Sigmoid colon (tissue), 7 donors: ENCODE measurements around the gene MGMT. TPM values are rescaled to one million over a fixed set of nuclear protein-coding genes. Genes with fewer than 3 reads are reported as not detected.

Source experiments
- DNase-seq: peaks from one replicate; pipeline ENCODE4 v3.0.0-alpha.2; 2019
- H3K27ac ChIP-seq, 4 donors: fragments of 200-600 bp; sonication (generic); one replicate each; pipeline ENCODE4 v1.5.1; 2016 to 2019; ENCODE audit warnings: mild to moderate bottlenecking in 1 of 4
- H3K27me3 ChIP-seq, 3 donors: fragments of 200-600 bp; sonication (generic); one replicate each; pipeline ENCODE4 v1.5.1; 2019; ENCODE audit warnings: mild to moderate bottlenecking in 1 of 3
- H3K36me3 ChIP-seq, 4 donors: fragments of 200-600 bp; sonication (generic); one replicate each; pipeline ENCODE4 v1.5.1; 2016 to 2019
- H3K4me1 ChIP-seq, 4 donors: fragments of 200-600 bp; sonication (generic); one replicate each; pipeline ENCODE4 v1.5.1; 2017 to 2019
- H3K4me3 ChIP-seq, 4 donors: fragments of 200-600 bp; sonication (generic); one replicate each; pipeline ENCODE4 v1.5.1; 2017 to 2019; ENCODE audit warnings: mild to moderate bottlenecking in 2 of 4, moderate library complexity in 1 of 4
- H3K9me3 ChIP-seq, 4 donors: fragments of 200-600 bp in 3 of 4; sonication (generic) in 3 of 4; one replicate each; pipeline versions ENCODE4 v1.5.1 to v1.6.1; 2013 to 2019
- EP300 ChIP-seq, 4 donors: sonication (generic); formaldehyde crosslinking; IDR thresholded peaks; one replicate each; pipeline ENCODE4 v1.6.1; 2017; ENCODE audit warnings: antibody characterized with exemption in 4 of 4
- POLR2A ChIP-seq, 2 donors: fragments of 450-650 bp; IDR thresholded peaks; one replicate each; pipeline ENCODE4 v1.6.1; 2016; ENCODE audit warnings: antibody characterized with exemption in 2 of 2, mild to moderate bottlenecking in 2 of 2, moderate library complexity in 2 of 2
- POLR2AphosphoS5 ChIP-seq, 4 donors: sonication (generic); formaldehyde crosslinking; IDR thresholded peaks; one replicate each; pipeline ENCODE4 v1.6.1; 2017; ENCODE audit warnings: antibody characterized with exemption in 4 of 4
- WGBS, 2 donors: extraction: QIAGEN DNeasy Blood & Tissue Kit; methylation state at CpG; one replicate each; pipeline ENCODE4 v1.1.7; 2013; 5-methylcytosine and 5-hydroxymethylcytosine counted together
- intact Hi-C: fragments of 100-400 bp; cut with DNase I; formaldehyde crosslinking; loops from one replicate; pipeline ENCODE4 v1.15.1; 2023
- polyA plus RNA-seq, 3 donors: library from polyadenylated mRNA; stranded (reverse); fragments of 200-250 nt; gene quantifications; one replicate each; pipeline ENCODE4 v1.2.3, GENCODE V29; 2013
- total RNA-seq, 4 donors: library from RNA; depleted of rRNA; stranded (reverse); fragments of >200 nt; gene quantifications; one replicate each; pipeline ENCODE4 v1.1.0, GENCODE V29; 2016
- TF ChIP-seq, protein P1 (sequence below), 4 experiments: fragments of 450-650 bp in 3 of 4; fragments of 200-600 bp in 1 of 4; IDR thresholded peaks; one replicate each; pipeline ENCODE4 v1.5.1; 2016 to 2019; ENCODE audit warnings: antibody characterized with exemption in 4 of 4, mild to moderate bottlenecking in 3 of 4, moderate library complexity in 2 of 4
- donor health status: healthy with polysubstance abuse.
- donor health status: Bipolar disorder and iron deficiency.
- donor health status: healthy.

MGMT gene
- total and polyA plus RNA-seq, 7 donors = 7.2 to 40.3 (median 24.3) TPM

DNA sequence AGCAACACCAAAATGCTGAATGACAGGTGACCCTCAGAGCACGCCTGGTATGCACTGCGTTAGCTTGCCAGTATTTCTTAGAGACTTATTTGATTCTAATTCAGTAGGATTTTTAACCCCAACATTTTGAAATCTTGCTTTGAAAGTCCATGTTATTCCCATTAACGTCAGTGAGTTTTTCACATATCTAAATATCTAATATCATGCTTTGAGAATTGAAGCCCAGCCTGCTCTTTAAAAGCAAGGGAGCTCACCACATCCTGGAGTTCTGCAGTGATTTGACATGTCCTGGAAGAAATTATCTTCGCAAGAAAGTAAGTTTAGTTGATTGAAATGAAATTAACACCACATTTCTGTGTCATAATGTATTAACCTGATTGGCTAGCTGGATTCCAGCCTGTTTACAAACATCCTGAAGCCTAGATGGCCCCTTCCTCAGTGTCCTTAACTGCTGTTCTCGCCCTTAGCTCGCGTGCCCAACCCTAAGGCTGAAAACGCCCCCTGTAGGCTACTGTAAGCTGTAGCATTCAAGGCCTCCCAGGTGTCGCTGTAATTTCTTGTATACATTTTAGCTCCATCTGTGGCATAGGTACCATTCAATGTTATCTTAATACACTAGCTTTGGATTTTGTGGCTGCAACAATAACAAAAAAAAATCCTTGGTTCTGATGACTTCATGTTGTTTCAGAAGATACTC lies 191.5 kb downstream of the MGMT start:
- intact Hi-C loops = no loop called here
- H3K4me1 ChIP-seq = no peaks in the 10 kb centered on the region
- no peaks in the 10 kb centered on the region for H3K27me3 ChIP-seq
- 92 to 95% methylated on average over 9 of the region's 9 CpGs for WGBS, 2 donors
- DNase-seq = no peak
- no peak overlapping the region for H3K4me3 ChIP-seq
- H3K36me3 ChIP-seq = no peaks in the 10 kb centered on the region
- H3K27ac ChIP-seq = no peak overlapping the region
- H3K9me3 ChIP-seq = no peaks in the 10 kb centered on the region
- TF ChIP-seq, protein P1, sequence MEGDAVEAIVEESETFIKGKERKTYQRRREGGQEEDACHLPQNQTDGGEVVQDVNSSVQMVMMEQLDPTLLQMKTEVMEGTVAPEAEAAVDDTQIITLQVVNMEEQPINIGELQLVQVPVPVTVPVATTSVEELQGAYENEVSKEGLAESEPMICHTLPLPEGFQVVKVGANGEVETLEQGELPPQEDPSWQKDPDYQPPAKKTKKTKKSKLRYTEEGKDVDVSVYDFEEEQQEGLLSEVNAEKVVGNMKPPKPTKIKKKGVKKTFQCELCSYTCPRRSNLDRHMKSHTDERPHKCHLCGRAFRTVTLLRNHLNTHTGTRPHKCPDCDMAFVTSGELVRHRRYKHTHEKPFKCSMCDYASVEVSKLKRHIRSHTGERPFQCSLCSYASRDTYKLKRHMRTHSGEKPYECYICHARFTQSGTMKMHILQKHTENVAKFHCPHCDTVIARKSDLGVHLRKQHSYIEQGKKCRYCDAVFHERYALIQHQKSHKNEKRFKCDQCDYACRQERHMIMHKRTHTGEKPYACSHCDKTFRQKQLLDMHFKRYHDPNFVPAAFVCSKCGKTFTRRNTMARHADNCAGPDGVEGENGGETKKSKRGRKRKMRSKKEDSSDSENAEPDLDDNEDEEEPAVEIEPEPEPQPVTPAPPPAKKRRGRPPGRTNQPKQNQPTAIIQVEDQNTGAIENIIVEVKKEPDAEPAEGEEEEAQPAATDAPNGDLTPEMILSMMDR (IDR thresholded peaks at IDR 0.05) = no peak
- TF ChIP-seq POLR2AphosphoS5 (IDR thresholded peaks at IDR 0.05) (no peak), EP300 (IDR thresholded peaks at IDR 0.05) (no peak), POLR2A (IDR thresholded peaks at IDR 0.05) (no peak)

DNA sequence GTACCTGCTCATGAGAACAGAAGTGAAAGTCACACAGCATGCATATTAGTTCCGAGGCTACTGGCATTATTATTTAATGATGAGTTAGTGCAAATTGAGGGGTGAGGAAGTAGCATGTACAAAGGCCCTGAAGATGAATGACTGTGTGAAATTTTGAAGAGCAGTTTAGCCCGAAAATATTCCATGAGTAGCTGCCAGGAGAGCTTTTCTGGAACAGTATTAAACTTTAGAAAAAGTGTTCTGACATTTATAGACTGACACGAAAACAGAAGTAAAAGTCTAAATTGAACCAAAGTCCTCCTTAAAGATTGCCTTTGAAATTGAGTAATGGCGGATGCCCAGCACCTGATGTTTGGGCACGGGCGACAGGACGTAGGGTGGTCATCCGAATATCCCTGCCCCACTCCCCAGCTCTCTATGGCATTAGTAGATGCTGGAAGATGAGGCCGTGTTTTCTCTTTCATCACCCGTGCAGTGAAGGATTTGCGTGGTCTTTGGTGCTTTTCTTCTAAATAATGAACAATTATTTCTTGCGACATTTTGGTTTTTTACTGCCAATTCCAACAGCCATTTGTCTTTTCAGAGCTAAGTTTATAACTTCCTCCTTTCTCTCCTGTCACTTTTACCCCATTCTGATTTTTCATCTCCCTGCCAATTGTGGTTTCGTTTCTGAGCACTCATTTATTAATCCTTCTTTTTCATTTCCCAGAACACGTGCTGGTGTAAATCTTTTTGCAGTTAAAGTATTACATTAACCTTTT lies 192.6 kb downstream of the MGMT start:
- Histone ChIP-seq H3K27ac (no peak overlapping the region), H3K4me1 (no peaks in the 10 kb centered on the region), H3K27me3 (no peaks in the 10 kb centered on the region), H3K36me3 (no peaks in the 10 kb centered on the region), H3K4me3 (no peak overlapping the region), H3K9me3 (no peaks in the 10 kb centered on the region)
- TF ChIP-seq POLR2AphosphoS5 (IDR thresholded peaks at IDR 0.05) = no peak
- 73 to 90% methylated on average over 14 of the region's 14 CpGs for WGBS, 2 donors
- intact Hi-C loops = no loop called here
- DNase-seq = no peak

DNA sequence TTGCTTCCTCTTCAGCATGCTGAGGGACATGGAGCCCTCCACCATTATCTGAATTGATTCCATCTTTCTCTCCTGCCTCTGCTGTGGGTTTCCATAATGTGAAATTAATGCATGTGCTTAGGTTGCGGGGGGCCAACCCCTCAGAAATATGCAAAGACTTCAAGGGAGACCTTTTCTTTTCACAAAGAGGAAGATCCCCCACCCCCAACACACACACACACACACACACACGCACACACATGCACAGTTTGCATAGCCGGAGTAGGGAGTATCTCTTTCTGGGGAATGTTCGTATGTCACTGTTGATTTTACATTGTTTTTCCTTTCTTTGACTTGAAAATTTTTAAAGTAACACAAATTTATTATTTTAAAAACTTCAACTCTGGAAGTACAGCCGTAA lies 193.5 kb downstream of the MGMT start:
- WGBS, 2 donors = 72 to 77% methylated on average over 5 of the region's 5 CpGs
- Histone ChIP-seq H3K9me3 (no peaks in the 10 kb centered on the region), H3K36me3 (no peaks in the 10 kb centered on the region), H3K4me3 (no peak overlapping the region), H3K4me1 (no peaks in the 10 kb centered on the region), H3K27ac (no peak overlapping the region), H3K27me3 (no peaks in the 10 kb centered on the region)
- no peak for DNase-seq
- intact Hi-C loops = no loop called here
- TF ChIP-seq, protein P1 (IDR thresholded peaks at IDR 0.05) = no peak
- no peak for TF ChIP-seq POLR2A (IDR thresholded peaks at IDR 0.05)
- TF ChIP-seq POLR2AphosphoS5 (IDR thresholded peaks at IDR 0.05) = no peak
- no peak for TF ChIP-seq EP300 (IDR thresholded peaks at IDR 0.05)

DNA sequence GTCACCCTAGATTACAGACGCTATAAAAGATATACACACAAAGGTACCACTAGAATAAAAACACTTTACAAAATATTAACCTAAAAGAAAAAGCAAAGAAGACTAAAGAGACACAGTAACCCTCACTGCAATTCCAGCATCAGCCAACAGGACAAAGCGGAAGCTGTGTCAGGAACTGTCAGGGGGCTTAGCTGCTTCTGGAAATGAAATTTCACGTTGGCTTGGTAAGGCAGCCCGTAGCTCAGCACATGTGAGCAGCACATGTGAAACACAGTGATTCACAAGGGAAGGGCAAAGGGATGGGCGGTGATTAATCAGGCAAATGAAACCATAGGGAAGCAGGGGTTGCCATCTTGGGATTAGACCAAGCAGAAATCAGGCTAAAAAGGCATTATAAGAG lies 195.4 kb downstream of the MGMT start:
- TF ChIP-seq POLR2A (IDR thresholded peaks at IDR 0.05) = no peak
- no peak for TF ChIP-seq EP300 (IDR thresholded peaks at IDR 0.05)
- TF ChIP-seq POLR2AphosphoS5 (IDR thresholded peaks at IDR 0.05) = no peak
- TF ChIP-seq, protein P1 (IDR thresholded peaks at IDR 0.05) = no peak
- 94 to 95% methylated on average over 5 of the region's 5 CpGs for WGBS, 2 donors
- H3K9me3 ChIP-seq = no peaks in the 10 kb centered on the region

DNA sequence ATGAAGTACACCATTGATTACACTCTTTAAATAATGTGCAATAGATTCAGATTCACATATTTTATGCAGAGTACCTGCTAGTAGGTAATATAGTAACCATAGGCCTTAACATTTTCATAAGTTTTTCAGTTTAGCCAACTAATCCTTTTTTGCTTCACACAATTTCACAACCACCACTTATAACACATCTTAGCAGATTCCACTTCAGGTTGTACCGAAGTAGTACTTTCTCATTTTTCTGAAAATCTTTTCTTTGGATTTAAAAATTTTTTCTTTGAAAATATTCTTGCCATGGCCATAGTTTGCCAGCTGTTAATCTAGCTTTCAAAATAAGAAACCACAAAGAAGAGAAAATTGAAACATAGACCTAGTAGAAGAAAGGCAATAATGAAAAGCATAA lies 203.1 kb downstream of the MGMT start:
- DNase-seq = no peak
- TF ChIP-seq EP300 (IDR thresholded peaks at IDR 0.05) (no peak), POLR2A (IDR thresholded peaks at IDR 0.05) (no peak), POLR2AphosphoS5 (IDR thresholded peaks at IDR 0.05) (no peak)
- TF ChIP-seq, protein P1 (IDR thresholded peaks at IDR 0.05) = no peak
- 95 to 96% methylated on average over 1 of the region's 1 CpG for WGBS, 2 donors
- Histone ChIP-seq H3K9me3 (no peaks in the 10 kb centered on the region), H3K27ac (no peak overlapping the region), H3K36me3 (no peaks in the 10 kb centered on the region), H3K4me1 (no peaks in the 10 kb centered on the region), H3K27me3 (no peaks in the 10 kb centered on the region), H3K4me3 (no peak overlapping the region)
- intact Hi-C loops = no loop called here

More for the DNA sequence above, 195.4 kb downstream of the MGMT start:
- no peak for DNase-seq
- Histone ChIP-seq H3K36me3 (no peaks in the 10 kb centered on the region), H3K4me1 (no peaks in the 10 kb centered on the region), H3K27ac (no peak overlapping the region), H3K4me3 (no peak overlapping the region), H3K27me3 (no peaks in the 10 kb centered on the region)
- intact Hi-C loops = no loop called here
